MM.1S (cell line): ENCODE data around the gene CTBP1.

Experiments used
- CTCF ChIP-seq: fragments of 300-600 bp; sonication (generic); IDR thresholded peaks from 2 replicates; pipeline ENCODE4 v1.5.1; 2016; ENCODE audit warnings: antibody characterized with exemption, low read length, mixed read lengths
- EZH2 ChIP-seq: fragments of 300-600 bp; sonication (generic); optimal IDR thresholded peaks from 2 replicates; pipeline ENCODE3; 2017; ENCODE audit warnings: low read depth, mild to moderate bottlenecking, antibody characterized with exemption, low read length, mixed read lengths

DNA sequence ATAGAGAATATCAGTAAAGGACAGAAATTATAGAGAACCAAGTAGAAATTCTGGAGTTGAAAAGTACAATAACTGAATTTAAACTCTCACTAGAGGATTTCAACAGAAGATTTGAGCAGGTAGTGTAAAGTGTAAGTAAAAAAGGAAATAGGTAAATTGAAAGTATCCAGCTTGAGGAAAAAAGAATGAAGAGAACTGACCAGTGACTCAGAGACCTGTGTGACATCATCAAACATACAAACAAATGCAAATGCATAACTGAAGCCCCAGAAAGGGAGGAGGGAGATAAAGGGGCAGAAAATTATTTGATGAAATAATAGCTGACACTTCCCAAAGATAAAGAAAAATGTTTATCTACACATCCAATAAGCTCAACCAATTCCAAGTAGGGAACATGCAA, 68.3 kb downstream of the CTBP1 start:
- TF ChIP-seq CTCF = no peak
- TF ChIP-seq EZH2 = no peak
